IPS DF 4.7 (cell line): Measurements from ENCODE around the gene MTRR.
A peak's percentile ranks its signal among the peaks of the same experiment; 100 is the strongest.
"Not testable (repeated sequence)": the region's sequence is repeated elsewhere in the genome, so short reads cannot be mapped to it uniquely, and the experiment has no call there.

Source experiments
- DNase-seq: peaks from one replicate; pipeline ENCODE4 v3.0.0-alpha.2; 2013; ENCODE audit warnings: low spot score; ENCODE audit errors: extremely low read depth

MTRR gene

DNA sequence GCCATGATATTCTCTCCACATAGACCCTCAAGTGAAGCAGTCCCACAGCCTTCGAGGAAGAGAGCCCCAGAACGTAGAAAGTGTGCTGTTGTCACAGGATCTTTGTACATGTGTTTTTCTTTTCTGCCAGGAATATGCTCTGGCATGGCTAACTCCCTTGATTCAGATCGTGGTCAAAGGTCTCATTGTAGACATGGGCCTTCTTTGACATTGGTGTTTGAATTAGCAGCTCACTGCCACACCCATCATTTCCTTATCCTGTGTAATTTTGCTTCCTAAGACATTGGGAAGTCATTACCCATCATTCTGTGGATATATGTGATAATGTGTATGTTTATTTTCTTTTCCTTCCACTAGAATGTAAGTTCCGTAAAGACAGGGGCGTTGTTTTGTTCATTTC is 25.5 kb downstream of the MTRR start:
- DNase-seq: no peak

DNA sequence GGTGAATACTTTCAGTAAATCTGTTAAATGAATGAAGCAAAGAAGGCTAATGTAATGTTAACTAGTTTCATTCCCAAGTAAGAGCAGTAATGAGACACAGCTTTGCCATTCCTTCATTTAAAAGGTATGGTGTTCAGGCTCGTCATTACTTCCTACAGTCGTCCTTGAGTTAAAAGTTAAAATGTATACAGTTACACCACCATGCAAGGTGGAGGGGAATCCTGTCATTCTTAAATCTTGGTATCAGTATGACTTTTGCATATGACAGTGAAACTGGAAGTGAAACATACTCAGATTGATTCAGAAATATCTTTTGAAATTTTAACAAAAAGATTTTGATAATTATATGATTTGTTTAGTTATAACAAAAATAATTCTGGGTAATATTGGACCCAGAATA is 25.9 kb downstream of the MTRR start:
- DNase-seq: no peak

DNA sequence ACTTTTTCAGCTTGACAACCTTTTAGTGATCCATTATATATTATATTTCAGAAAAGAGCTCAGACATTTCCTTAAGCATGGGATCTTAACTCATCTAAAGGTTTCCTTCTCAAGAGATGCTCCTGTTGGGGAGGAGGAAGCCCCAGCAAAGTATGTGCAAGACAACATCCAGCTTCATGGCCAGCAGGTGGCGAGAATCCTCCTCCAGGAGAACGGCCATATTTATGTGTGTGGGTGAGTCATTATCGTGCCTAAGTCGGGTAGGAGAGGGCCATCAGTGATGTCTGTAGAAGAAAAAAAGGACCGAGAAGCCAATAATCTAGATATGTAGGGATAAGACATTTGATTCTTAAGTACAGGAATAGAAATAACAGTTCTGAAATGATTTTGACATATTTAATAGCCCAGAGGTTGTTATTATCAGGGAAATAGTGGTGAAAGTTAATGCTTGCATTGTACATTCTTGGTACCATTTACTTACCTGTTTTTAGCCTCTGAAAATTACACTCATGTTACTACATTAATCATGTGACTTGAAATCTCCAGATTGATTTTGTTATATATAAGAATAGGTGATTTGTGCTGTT is 28.2 kb downstream of the MTRR start:
- DNase-seq: no peak

DNA sequence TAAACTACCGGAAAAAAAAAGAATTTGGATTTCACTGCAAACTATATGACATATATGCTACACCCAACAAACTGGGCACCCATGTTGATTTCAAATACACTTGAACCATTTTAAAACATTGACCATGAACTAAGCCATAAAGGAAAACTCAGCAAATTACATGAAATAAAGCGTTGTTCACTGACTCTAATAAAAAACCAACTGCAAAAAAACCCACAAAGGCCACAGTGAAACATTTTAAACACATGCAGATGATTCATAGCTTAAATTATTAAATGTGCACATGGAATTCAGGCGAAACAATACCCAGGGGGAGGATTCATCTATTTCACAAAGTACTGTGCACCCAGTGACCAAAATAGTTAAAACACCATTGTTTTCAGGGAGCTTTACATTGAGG is 33.3 kb downstream of the MTRR start:
- no peak for DNase-seq

DNA sequence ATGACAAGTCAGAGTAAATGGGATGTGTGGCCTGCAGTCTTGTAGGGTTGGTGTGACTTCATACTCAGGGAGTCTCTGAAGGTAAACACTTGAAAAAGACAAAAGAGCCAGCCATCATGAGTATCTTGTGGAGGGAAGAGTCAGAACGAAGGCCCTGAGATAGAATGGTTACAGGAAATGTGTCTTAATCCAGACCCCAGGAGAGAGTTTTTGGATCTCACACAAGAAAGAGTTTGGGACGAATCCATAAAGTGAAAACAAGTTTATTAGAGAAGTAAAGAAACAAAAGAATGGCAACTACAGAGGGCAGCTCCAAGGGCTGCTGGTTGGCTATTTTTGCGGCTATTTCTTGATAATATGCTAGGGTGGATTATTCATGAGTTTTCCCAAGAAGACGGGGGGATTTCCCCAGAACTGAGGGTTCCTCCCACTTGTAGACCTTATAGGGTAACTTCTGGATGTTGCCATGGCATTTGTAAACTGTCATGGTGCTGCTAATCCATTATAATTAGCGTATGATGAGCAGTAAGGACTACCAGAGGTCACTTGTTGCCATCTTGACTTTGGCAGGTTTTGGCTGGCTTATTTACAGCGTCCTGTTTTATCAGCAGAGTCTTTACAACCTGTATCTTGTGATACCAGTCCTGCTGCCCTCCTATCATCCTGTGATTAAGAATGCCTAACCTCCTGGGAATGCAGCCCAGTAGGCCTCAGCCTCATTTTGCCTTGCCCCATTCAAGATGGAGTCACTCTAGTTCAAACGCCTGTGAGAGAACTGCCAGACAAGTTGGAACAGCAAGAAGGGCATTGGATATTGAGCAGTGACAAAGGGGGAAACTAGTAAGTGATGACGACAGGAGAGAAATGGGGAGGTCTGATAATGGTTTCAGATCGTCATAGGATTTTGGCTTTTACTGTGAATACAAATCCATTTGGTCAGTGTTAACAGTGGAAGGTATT is 34.0 kb downstream of the MTRR start:
- DNase-seq: no peak

DNA sequence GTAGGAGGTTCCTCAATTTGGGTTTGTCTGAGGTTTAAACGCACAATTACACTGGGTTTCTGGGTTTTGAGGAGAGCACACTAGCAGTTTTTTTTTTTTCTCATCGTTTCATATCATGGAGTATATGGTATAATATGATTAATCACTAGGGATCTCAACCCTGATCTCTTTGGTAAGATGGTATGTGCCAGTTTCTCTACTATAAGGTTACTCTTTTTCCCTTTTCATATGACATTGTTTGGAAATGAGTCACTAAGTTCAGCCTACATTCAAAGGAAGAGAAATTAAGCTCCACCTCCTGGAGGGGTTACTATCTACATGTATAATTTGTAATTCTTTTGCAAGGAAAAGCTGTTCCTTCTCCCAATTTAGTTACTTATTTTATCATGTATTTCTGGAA is 35.2 kb downstream of the MTRR start:
- DNase-seq: no peak

DNA sequence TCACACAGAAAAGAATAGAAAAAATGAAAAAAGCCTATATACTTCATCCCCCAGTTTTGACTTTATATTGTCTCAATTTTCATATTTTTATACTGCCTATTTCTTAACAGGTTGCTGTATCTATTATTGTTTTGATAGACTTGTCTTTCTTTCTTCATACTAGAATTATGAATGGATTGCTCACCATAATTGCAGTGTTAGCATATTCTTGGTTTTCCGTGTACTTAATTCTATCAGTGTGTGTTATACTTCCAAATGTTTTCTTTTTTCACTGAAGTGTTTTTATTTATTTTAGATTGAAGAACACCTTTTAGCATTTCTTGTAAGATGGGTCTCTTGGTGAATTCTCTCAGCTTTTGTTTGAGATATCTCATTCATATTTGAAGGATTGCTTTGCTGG is 38.7 kb downstream of the MTRR start:
- DNase-seq: no peak

DNA sequence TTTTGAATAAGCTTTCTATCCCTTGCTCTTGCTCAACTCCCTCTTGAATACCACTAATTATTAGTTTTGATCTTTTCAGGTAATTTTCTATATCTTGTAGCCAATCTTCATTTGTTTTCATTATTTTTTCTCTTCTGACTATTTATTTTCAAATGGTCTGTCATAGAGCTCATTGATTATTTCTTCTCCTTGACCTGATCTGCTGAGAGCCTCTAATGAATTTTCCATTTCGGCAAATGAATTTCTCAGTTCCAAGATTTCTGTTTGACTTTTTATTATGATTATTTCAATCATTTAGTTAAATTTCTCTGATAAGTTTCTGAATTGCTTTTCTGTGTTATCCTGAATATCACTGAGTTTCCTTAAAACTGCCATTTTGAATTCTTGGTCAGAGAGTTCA is 39.4 kb downstream of the MTRR start:
- no peak for DNase-seq

DNA sequence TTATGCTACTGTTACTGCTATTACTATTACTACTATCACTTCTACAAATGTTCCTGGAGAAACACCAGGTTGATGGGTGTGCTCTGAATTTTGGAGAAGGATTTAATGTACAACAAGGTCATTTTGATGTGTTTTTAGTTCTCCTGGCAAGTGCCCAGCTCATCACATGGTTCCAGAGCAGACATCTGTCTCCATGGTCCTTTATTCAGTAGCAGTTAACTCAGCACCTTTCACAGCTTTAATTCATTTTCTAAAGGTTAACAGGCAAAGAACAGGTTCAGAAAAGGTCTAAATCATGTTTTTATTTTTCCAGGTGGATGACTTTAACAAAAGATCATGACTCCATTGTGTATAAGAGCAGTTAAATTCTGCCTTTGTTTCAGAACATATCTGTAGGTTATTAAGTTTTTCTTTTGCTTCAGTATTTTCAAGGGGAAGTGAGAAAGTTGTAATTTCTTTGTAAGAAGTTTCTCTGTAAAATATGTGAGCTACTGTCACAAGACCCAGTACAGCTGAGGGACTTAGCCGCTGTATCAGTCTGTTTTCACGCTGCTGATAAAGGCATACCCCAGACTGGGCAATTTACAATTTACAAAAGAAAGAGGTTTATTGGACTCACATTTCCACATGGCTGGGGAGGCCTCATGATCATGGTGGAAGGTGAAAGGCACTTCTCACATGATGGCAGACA is 41.9 kb downstream of the MTRR start:
- DNase-seq: no peak

DNA sequence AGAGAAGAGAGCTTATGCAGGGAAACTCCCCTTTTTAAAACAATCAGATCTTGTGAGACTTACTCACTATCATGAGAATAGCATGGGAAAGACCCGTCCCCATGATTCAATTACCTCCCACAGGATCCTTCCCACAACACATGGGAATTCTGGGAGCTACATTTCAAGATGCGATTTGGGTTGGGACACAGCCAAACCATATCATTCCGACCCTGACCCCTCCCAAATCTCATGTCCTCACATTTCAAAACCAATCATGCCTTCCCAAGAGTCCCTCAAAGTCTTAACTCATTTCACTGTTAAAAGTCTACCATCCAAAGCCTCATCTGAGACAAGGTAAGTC is 42.5 kb downstream of the MTRR start:
- not testable (repeated sequence) for DNase-seq

DNA sequence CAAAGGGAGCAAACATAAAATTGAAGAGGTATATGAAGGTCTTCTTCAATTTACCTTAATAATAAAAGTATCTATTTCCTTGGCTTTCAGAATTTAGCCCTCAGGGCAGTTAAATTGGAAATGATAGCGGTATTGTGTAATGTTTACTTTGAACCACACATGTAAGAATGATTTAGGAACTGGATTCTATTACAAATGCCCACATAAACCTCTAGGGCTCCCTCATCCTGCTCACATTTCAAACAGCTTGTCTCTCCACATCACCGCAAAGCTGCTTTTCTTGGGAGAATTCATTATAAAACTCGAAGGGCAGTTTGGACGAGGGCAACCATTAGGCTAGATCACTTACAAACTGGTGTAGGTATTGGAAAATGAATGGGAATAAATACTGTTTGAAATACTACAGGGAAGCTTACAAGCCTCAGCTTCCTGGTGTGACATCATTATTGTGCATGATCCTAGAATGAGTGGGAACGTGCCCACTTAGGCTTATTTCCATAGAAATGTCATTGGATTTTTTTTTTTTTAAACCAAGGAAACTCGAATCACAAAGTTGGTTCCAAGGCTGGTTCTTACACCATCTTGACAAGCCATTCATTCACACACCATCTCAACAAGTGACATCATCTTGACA is 47.3 kb downstream of the MTRR start:
- no peak for DNase-seq

DNA sequence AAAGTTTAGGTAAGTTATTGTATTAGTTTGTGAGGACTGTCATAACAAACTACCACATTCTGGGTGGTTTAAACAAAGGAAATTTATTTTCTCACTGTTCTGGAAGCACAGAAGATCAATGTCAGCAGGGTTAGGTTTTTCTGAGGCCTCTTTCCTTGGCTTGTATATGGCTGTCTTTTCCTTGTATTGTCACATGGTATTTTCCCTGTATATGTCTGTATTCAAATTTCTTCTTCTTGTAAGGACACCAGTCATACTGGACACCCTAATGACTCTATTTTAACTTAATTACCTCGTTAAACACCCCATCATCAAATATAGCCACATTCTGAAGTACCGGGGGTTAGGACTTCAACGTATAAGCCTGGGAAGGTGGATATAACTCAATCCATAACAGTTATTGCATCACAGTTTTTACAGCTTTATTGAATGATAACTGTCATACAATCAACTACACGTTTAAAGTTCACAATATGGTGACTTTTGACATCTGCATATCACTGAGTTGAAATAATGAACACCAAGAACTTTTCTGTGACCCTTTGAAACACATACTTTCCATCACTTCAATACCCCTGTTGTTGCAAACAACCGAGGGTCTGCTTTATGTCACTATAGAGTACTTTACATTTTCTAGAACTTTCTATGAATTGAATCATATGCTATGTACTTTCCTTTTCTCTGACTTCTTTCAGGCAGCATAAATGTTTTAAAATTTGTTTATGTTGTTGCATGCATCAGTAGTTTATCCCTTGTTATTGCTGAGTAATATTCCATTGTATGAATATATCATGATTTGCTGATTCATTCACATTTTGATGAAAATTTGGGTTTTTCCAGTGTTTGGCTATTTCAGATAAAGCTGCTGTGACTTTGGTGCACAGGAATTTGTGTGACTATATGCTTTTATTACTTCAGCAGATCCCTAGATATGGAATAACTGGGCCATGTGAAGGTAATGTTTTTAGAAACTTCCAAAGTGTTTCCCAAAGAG is 48.5 kb downstream of the MTRR start:
- DNase-seq: no peak

DNA sequence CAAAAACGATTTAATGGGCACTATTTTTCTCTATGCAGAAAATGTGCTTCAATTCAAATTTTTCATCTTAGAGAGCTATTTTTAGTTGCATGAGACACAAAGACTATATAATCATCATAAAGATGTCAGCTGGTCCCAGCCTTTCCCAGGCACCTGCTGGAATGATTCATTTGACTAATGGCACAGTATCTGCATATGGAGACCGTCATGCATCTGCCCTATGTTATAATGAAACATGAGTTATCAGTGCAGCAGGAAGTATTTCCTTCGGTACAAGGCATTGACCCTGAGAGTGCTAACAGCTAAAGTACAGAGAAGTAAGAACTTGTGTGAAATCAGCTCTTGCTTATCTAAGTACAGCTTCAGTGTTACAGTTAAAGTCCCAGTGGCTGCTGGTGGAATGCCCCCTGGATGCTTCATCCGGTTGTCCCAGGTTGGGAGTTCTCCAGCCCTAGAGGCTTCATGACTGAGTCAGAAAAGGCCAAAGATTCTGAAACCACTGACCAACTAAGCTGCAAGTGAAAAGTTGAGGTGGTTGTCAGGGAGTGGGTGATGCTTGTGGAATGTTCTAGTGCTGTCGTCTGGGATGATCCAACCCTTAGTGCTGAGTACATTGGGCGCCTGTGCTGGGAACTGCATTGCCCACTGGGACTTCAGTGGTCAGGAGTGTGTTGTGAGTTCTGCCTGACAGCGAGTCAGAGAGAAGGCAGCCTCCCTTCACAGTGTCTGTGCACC is 57.2 kb downstream of the MTRR start:
- DNase-seq: no peak

DNA sequence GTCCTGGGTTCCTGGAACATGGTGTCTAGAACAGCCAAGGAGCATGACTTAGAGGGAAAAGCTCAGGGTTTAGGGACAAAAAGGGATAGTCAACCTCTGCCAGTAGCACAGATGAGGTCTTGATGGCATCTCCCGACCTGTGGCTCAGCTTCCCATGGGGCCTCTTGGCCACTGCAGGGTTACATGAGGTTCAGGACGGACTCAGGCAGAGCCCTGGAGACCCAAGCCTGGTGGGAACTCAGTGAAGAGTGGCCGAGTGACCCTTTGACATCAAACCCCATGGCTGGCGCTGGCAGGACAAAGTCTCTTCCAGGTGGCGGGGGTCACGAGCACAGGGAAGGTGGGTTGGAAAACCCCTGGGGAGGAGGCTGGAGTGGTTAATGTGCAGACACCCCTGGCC is 57.8 kb downstream of the MTRR start:
- DNase-seq: no peak

DNA sequence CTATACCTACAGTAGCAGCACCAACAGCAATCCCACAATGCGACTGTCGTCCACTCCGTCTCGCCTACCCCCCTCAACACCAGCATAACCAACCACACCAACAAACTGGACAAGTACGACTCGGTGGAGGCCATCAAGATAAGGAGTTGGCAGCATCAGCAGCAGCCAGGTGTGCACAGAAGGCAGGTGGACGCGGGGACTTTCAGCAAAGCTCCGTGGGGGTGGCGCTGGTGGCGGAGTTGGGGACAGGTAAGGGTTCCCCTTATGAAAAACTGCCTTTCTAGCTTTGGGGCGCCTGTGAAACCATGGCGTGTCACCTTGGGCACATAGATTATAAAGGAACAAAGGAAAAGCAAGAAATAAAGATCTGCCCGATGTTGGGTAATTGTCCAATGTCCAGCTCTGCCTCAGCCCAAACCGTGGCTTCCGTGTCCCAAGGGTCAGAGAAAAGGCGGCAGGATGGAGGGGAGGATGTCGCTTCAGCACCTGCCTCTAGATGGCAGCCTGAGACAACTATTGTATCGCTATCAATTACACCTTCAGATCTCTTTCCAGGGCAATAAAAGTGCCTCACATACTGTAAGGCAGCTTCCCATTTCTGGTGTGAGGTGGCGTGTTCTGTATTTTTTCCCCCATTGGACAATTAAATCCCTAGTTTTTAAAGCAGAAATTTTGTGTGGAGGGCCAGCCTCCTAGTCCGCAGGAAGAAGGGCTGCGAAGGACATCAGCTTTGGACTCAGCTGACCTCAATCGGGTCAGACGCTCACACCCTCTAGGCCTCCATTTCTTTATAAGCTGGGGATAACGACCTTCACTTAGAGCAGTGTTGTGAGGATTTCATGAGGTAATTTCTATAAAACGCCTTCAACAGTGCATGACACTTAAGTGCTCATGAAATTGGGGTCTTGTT is 58.8 kb downstream of the MTRR start:
- DNase-seq: peak; percentile 25

DNA sequence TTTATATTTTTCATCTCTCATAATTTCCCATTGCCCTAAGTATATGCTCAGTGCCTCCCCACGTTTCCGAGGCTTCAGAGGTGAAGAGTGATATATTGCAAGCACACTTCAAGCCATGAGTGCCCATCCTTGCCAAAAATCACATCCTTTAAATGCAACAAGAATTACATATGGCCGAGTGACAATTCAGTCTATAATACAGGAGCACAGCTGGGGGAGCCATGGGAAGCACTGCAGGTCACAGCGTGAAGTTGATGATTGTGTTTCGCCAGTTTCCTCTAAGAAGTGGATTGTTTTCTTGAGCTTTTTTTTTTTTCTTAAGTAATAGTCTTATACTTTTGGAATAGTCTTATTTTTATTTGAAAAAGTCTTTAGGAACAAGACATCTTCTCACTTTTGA is 61.1 kb downstream of the MTRR start:
- no peak for DNase-seq

DNA sequence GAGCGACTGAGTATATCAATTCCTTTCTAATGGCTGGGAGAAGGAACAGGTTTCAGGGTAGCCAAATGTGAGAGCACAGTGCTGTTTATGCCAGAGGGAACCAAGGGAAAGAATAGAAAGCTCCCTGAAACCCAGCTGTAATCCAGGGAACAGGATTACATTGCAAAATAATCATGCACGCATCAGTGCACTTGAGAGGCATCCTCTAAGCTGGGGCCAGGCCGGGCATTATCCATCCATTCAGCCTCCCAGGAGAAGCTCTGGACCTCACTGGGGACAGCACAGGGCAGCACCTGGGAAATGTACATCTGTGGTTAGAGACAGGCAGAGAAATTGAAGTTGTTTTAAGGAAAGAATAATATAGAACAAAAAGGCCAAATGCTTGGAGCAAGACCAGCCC is 72.7 kb downstream of the MTRR start:
- no peak for DNase-seq

DNA sequence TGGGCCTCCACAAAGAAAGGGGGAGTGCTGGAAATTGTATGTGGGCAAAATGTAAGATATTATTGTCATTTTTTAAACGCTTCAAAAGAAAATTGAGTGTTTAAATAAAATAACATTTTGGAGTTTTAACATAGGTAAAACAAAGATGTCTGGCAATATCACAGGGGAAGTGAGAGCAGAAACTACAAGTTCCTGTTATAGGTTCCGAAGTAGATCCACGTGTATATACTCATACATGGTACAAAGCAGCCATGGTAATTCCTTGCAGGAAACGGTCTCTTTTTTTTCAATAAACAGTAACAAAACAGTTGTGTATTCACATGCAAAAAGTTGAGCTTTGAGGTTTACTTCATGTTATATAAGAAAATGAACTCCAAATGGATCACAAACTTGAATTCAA is 78.4 kb downstream of the MTRR start:
- no peak for DNase-seq
